Activated naive CD8-positive, alpha-beta T cell treated with anti-CD3 and anti-CD28 coated beads for 36 hours (primary cell): ENCODE data around the gene FMR1. TPM values are rescaled to one million over a fixed set of nuclear protein-coding genes. Genes with fewer than 3 reads are reported as not detected.

Experiments
- DNase-seq: peaks from one replicate; pipeline ENCODE4 v3.0.0; 2021
- H3K27ac Mint-ChIP-seq: one replicate; pipeline ENCODE4 v1.8.0; 2022; ENCODE audit warnings: mild to moderate bottlenecking, moderate library complexity, mixed read lengths
- H3K27me3 Mint-ChIP-seq: one replicate; pipeline ENCODE4 v1.8.0; 2022; ENCODE audit warnings: mild to moderate bottlenecking, mixed read lengths
- H3K36me3 Mint-ChIP-seq: one replicate; pipeline ENCODE4 v1.8.0; 2021; ENCODE audit warnings: mild to moderate bottlenecking, mixed read lengths
- H3K4me1 Mint-ChIP-seq: one replicate; pipeline ENCODE4 v1.8.0; 2021; ENCODE audit warnings: mixed read lengths
- H3K4me3 Mint-ChIP-seq: one replicate; pipeline ENCODE4 v1.8.0; 2022; ENCODE audit warnings: mild to moderate bottlenecking, moderate library complexity, mixed read lengths
- H3K9me3 Mint-ChIP-seq: one replicate; pipeline ENCODE4 v1.8.0; 2022; ENCODE audit warnings: mixed read lengths
- total RNA-seq, 2 experiments: library from RNA; stranded (reverse); gene quantifications; one replicate each; pipeline ENCODE4 v1.2.3, GENCODE V29; 2021

The FMR1 gene
- total RNA-seq, result 10 to 100 TPM; 36.5 to 37.2 TPM

- H3K9me3 Mint-ChIP-seq, result no peaks in the 10 kb centered on the region
- peak within 1 kb of the TSS; percentile 95 for H3K27ac Mint-ChIP-seq
- no peaks in the 10 kb centered on the region for H3K27me3 Mint-ChIP-seq
- H3K36me3 Mint-ChIP-seq, result peaks cover 7% of the 10 kb centered on the region
- peak; percentile 92 for DNase-seq
- peaks cover 19% of the 10 kb centered on the region for H3K4me1 Mint-ChIP-seq
- peak within 1 kb of the TSS; percentile 95 for H3K4me3 Mint-ChIP-seq
These were observed at the start of gene FMR1 for GRCh38 chrX:147911192-147912022. Gene FMR1, plus strand, starts transcription at chrX:147911919. Its CDS starts 261 bp downstream, at chrX:147912180.

GRCh38 chrX:147875866-147876596 is 35.7 kb upstream of the FMR1 start:
- no peak overlapping the region for H3K4me3 Mint-ChIP-seq
- DNase-seq, result no peak
- H3K9me3 Mint-ChIP-seq, result peaks cover 7% of the 10 kb centered on the region
- no peaks in the 10 kb centered on the region for H3K27me3 Mint-ChIP-seq
- no peak overlapping the region for H3K27ac Mint-ChIP-seq
- H3K36me3 Mint-ChIP-seq, result no peaks in the 10 kb centered on the region
- no peaks in the 10 kb centered on the region for H3K4me1 Mint-ChIP-seq

- Mint-ChIP-seq H3K36me3 (no peaks in the 10 kb centered on the region), H3K4me3 (no peak overlapping the region), H3K9me3 (peaks cover 3% of the 10 kb centered on the region), H3K4me1 (no peaks in the 10 kb centered on the region), H3K27me3 (no peaks in the 10 kb centered on the region), H3K27ac (no peak overlapping the region)
- no peak for DNase-seq
These were observed 34.7 kb upstream of the FMR1 start for GRCh38 chrX:147876849-147877646.

GRCh38 chrX:147877726-147878125 is 34.0 kb upstream of the FMR1 start:
- DNase-seq, result no peak
- H3K27ac Mint-ChIP-seq, result no peak overlapping the region
- peaks cover 3% of the 10 kb centered on the region for H3K9me3 Mint-ChIP-seq
- H3K4me3 Mint-ChIP-seq, result no peak overlapping the region
- H3K36me3 Mint-ChIP-seq, result no peaks in the 10 kb centered on the region
- H3K4me1 Mint-ChIP-seq, result no peaks in the 10 kb centered on the region
- H3K27me3 Mint-ChIP-seq, result no peaks in the 10 kb centered on the region

GRCh38 chrX:147884958-147885357 is 26.8 kb upstream of the FMR1 start:
- peaks cover 7% of the 10 kb centered on the region for H3K9me3 Mint-ChIP-seq
- no peaks in the 10 kb centered on the region for H3K4me1 Mint-ChIP-seq
- no peak overlapping the region for H3K4me3 Mint-ChIP-seq
- H3K27ac Mint-ChIP-seq, result no peak overlapping the region
- no peaks in the 10 kb centered on the region for H3K27me3 Mint-ChIP-seq
- DNase-seq, result no peak
- no peaks in the 10 kb centered on the region for H3K36me3 Mint-ChIP-seq

- no peak for DNase-seq
- peaks cover 5% of the 10 kb centered on the region for H3K9me3 Mint-ChIP-seq
- H3K4me1 Mint-ChIP-seq, result no peaks in the 10 kb centered on the region
- peaks cover 2% of the 10 kb centered on the region for H3K27me3 Mint-ChIP-seq
- no peak overlapping the region for H3K4me3 Mint-ChIP-seq
- H3K27ac Mint-ChIP-seq, result no peak overlapping the region
- peaks cover 1% of the 10 kb centered on the region for H3K36me3 Mint-ChIP-seq
These were observed 21.0 kb upstream of the FMR1 start for GRCh38 chrX:147890756-147891155.

GRCh38 chrX:147891896-147892295 is 19.8 kb upstream of the FMR1 start:
- H3K27me3 Mint-ChIP-seq, result peaks cover 3% of the 10 kb centered on the region
- no peak overlapping the region for H3K27ac Mint-ChIP-seq
- no peak overlapping the region for H3K4me3 Mint-ChIP-seq
- no peaks in the 10 kb centered on the region for H3K4me1 Mint-ChIP-seq
- H3K9me3 Mint-ChIP-seq, result peaks cover 5% of the 10 kb centered on the region
- H3K36me3 Mint-ChIP-seq, result peaks cover 1% of the 10 kb centered on the region
- DNase-seq, result no peak

GRCh38 chrX:147893741-147894140 is 18.0 kb upstream of the FMR1 start:
- peak overlapping the region; percentile 20 for H3K27ac Mint-ChIP-seq
- no peak overlapping the region for H3K4me3 Mint-ChIP-seq
- H3K4me1 Mint-ChIP-seq, result no peaks in the 10 kb centered on the region
- peaks cover 3% of the 10 kb centered on the region for H3K27me3 Mint-ChIP-seq
- peaks cover 1% of the 10 kb centered on the region for H3K36me3 Mint-ChIP-seq
- H3K9me3 Mint-ChIP-seq, result no peaks in the 10 kb centered on the region
- DNase-seq, result no peak

GRCh38 chrX:147894366-147894963 is 17.3 kb upstream of the FMR1 start:
- Mint-ChIP-seq H3K4me3 (no peak overlapping the region), H3K4me1 (no peaks in the 10 kb centered on the region), H3K27me3 (peaks cover 3% of the 10 kb centered on the region), H3K27ac (no peak overlapping the region), H3K9me3 (no peaks in the 10 kb centered on the region), H3K36me3 (peaks cover 1% of the 10 kb centered on the region)
- no peak for DNase-seq

- no peaks in the 10 kb centered on the region for H3K9me3 Mint-ChIP-seq
- H3K4me3 Mint-ChIP-seq, result no peak overlapping the region
- H3K4me1 Mint-ChIP-seq, result peaks cover under 1% of the 10 kb centered on the region
- no peak overlapping the region for H3K27ac Mint-ChIP-seq
- peaks cover 1% of the 10 kb centered on the region for H3K36me3 Mint-ChIP-seq
- peaks cover 3% of the 10 kb centered on the region for H3K27me3 Mint-ChIP-seq
- DNase-seq, result no peak
These were observed 14.6 kb upstream of the FMR1 start for GRCh38 chrX:147897117-147897516.

- Mint-ChIP-seq H3K27ac (no peak overlapping the region), H3K36me3 (peaks cover 1% of the 10 kb centered on the region), H3K4me3 (no peak overlapping the region), H3K27me3 (peaks cover 3% of the 10 kb centered on the region), H3K9me3 (no peaks in the 10 kb centered on the region), H3K4me1 (peaks cover 3% of the 10 kb centered on the region)
- no peak for DNase-seq
These were observed 12.8 kb upstream of the FMR1 start for GRCh38 chrX:147898951-147899350.

- Mint-ChIP-seq H3K27ac (no peak overlapping the region), H3K4me3 (no peak overlapping the region), H3K36me3 (peaks cover 1% of the 10 kb centered on the region), H3K4me1 (peaks cover 3% of the 10 kb centered on the region), H3K27me3 (peaks cover 3% of the 10 kb centered on the region), H3K9me3 (no peaks in the 10 kb centered on the region)
- no peak for DNase-seq
These were observed 12.2 kb upstream of the FMR1 start for GRCh38 chrX:147899379-147900114.

- no peak for DNase-seq
- Mint-ChIP-seq H3K27me3 (peaks cover 3% of the 10 kb centered on the region), H3K4me3 (no peak overlapping the region)
These were observed 11.4 kb upstream of the FMR1 start for GRCh38 chrX:147900349-147900748.

GRCh38 chrX:147901461-147902126 is 10.1 kb upstream of the FMR1 start:
- Mint-ChIP-seq H3K9me3 (no peaks in the 10 kb centered on the region), H3K27ac (no peak overlapping the region), H3K4me1 (peaks cover 3% of the 10 kb centered on the region), H3K36me3 (no peaks in the 10 kb centered on the region), H3K27me3 (no peaks in the 10 kb centered on the region), H3K4me3 (no peak overlapping the region)
- DNase-seq, result no peak

More at GRCh38 chrX:147900349-147900748, 11.4 kb upstream of the FMR1 start:
- Mint-ChIP-seq H3K36me3 (peaks cover 1% of the 10 kb centered on the region), H3K9me3 (no peaks in the 10 kb centered on the region), H3K27ac (no peak overlapping the region), H3K4me1 (peaks cover 3% of the 10 kb centered on the region)
